D721Med (cell line): ENCODE data around the gene EFL1.
"Not testable (repeated sequence)": the region's sequence is repeated elsewhere in the genome, so short reads cannot be mapped to it uniquely, and the experiment has no call there.

ENCODE experiments used
- DNase-seq: peaks from one replicate; pipeline ENCODE4 v3.0.0; 2011; ENCODE audit warnings: low spot score; ENCODE audit not compliant: insufficient read length
- FAIRE-seq: peaks from 2 replicates; lab custom pipeline; 2011; peaks lifted over from hg19 to GRCh38; lab: Jason Lieb, UNC
- CTCF ChIP-seq: IDR thresholded peaks from 2 replicates; pipeline ENCODE4 v1.5.1; 2012; ENCODE audit warnings: mild to moderate bottlenecking, control low read depth; ENCODE audit not compliant: insufficient read depth; ENCODE audit errors: missing control alignments

The EFL1 gene

GRCh38 chr15:82262422-82263026 is at the start of gene EFL1, which contains the start of gene SAXO2:
Gene EFL1, minus strand, starts transcription at chr15:82262734. Its CDS starts 956 bp downstream, at chr15:82261778.
Gene SAXO2, plus strand, starts transcription at chr15:82262818. Its CDS starts 62 bp downstream, at chr15:82262880.
- TF ChIP-seq CTCF = no peak
- FAIRE-seq = no peak
- peak; percentile 72 for DNase-seq

- not testable (repeated sequence) for DNase-seq, FAIRE-seq
These were observed 48.8 kb upstream of the EFL1 start for GRCh38 chr15:82311321-82311720.

GRCh38 chr15:82309802-82310201 is 47.3 kb upstream of the EFL1 start:
- no peak for DNase-seq
- FAIRE-seq = no peak
- TF ChIP-seq CTCF = no peak

- FAIRE-seq (no peak), DNase-seq (no peak)
- TF ChIP-seq CTCF = no peak
These were observed 45.2 kb upstream of the EFL1 start for GRCh38 chr15:82307714-82308081.

GRCh38 chr15:82306791-82307713 is 44.5 kb upstream of the EFL1 start:
- FAIRE-seq (no peak), DNase-seq (no peak)
- TF ChIP-seq CTCF = no peak

GRCh38 chr15:82305621-82306048 is 43.1 kb upstream of the EFL1 start:
- TF ChIP-seq CTCF = no peak
- DNase-seq (no peak), FAIRE-seq (no peak)

GRCh38 chr15:82304778-82305090 is 42.2 kb upstream of the EFL1 start:
- FAIRE-seq (no peak), DNase-seq (no peak)
- no peak for TF ChIP-seq CTCF
